ENCODE measurements around the gene RASD2. TPM values are rescaled to one million over a fixed set of nuclear protein-coding genes. Genes with fewer than 3 reads are reported as not detected.

The RASD2 gene
- total RNA-seq, 1 donor from 2014 or later = 0.28 TPM

DNA sequence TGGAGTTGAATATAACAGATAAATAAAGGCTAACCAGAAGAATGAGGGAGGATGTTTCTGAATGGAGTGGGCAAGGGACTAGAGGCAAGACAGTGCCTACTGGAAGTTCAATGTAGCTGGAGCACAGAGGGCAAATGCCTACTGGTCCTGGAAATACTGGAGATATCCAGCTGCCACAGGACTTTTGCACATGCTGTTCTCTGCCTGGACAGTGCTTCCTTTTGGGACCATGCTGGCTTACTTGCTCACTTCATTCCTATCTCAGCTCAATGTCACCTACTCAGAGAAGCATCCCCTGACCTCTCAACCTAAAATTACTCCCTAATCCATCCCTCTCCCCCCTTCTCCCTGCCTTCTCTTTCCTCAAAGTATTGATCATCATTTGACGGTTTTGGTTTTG is 20.2 kb downstream of the RASD2 start:
- no peak for ATAC-seq

GRCh38 chr22:35561796-35562526 is 21.3 kb downstream of the RASD2 start:
- no peak for ATAC-seq

DNA sequence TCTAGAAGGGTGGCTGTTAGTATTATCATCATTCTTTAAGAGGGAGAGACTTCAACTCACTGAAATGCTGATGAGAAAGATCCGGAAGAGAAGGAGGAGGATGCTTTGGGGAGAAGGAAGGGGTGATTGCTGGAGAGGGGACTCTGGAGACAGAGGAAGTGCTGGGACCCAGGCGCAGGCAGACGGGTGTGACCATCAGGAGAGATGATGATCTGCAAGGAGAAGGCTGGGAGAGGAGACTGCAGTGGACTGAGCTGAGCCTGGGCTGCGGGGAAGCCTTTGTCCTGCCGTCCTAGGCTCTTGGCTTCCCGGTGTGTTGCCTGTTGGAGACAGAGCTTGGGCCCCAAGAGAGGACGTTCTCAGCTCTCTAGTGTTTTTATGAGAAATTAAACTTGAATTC is 22.6 kb downstream of the RASD2 start:
- no peak for ATAC-seq

- no peak for ATAC-seq
These were observed 24.6 kb downstream of the RASD2 start for GRCh38 chr22:35564975-35565867.

- ATAC-seq = no peak
These were observed 26.9 kb downstream of the RASD2 start for GRCh38 chr22:35567351-35568141.

DNA sequence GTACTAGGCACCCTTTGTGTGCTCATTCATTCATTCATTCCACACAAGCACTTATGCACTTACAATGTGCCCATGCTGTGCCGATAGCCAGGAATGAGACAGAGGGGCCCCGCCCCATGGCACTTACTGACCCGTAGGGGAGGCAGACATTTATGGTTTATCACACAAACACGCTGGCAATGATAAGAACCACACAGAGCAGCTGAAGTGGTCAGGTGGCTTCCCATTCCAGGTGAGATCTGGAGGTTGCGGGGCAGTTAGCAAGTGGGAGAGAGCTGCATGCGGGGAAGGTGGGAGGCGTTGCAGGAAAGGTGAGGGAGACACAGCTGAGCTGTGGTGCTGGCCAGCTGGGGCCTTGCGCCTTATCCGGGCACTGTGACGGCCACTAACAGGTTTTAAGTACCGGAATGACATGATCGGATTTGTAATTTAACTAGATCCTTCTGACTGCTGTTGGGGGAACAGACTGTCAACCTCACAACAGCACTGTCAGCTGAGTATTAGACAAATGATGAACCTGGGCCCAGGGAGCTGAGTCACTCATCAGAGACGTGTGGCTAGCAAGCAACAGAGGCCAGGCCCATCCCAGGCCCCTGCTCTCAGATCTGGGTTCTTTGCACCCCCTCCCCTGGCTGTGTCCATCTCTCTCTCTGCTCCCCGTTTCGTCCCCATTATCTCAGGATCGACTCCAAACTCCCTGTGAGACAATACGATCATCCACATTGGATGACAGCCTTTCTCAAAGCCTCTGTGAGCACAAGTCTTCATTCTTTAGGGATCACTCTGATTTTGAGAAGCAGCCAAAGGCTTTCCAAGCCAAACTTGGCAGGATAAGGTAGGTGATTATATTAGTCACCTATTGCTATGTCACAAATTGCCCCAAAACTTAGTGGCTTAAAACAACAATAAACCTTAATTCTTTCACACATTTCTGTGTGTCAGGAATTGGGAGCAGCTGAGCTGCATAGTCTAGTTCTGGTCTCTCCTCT is 28.4 kb downstream of the RASD2 start:
- ATAC-seq = peak; percentile 46

DNA sequence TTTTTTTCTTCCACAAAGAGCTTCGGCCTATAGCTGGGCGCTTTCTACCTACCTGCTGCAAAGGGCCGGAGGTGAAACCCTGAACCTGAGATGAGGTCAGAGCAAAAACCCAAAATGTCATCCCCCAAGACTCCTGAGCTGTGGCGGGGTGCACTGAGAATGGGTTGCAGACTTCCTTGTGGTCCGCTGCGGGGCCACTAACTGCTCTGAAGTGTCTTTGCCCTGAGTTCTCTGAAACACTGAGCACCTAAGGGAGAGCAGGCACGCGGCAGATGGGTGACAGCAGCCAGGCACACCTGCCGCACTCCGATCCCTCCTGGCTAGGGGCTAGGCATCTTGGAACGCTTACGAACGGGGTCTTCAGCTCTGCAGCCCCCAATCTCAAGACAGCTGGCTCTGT is 29.3 kb downstream of the RASD2 start:
- ATAC-seq = no peak

GRCh38 chr22:35570686-35571194 is 30.1 kb downstream of the RASD2 start:
- ATAC-seq = no peak

DNA sequence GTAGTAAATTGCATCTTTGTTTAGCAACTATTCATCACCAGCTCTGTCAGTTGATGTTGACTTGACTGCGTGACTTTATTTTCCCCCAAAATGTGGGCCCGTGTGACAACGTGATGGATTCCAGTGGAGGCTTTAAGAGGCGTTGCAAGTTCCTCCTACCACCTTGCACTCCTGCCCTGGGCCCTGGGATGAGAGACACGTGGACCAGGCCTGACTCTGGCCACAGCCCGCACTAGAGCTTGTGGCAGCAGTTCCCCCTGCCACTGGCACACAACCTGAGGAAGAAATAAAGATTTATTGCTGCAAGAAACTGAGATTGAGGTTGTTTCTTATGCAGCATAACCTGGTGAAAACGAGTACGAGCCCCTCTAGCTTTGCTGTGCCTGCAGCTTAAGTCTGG is 31.9 kb downstream of the RASD2 start:
- ATAC-seq = no peak

- ATAC-seq = no peak
These were observed 34.6 kb downstream of the RASD2 start for GRCh38 chr22:35575116-35575748.

- no peak for ATAC-seq
These were observed 36.0 kb downstream of the RASD2 start for GRCh38 chr22:35576671-35577070.

DNA sequence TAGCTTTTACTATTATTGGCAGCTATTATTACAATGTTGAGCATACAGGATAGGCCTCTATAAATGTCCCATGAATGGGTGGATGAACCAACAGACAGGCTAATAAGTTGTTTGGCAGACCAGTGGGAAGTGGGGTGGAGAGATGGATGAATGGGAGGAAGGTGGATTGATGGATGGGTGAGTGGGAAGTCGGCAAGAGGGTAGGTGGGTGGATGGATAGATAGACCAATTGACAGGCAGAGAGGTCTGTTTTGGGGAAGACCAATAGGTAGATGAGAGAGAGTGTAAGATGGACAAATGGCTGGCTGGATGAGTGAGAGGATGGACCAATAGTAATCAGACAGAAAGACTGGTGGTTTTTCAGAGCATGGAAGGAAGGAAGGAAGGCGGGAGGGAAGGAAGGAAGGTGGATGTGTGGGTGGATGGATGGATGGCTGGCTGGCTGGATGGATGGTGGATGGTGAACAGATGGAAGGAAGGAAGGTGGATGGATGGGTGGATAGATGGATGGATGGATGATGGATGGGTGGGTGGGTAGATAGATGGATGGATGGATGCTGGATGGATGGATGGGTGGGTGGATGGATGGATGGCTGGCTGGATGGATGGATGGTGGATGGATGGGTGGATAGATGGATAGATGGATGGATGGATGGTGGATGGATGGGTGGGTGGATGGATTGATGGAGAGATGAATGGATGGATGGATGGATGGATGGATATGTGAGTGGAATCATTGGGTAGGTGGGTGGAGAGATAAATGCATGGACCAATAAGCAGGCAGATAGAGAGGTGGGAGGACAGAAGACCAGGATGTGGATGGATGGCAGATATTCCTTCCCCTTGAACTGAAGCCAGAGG is 37.4 kb downstream of the RASD2 start:
- no peak for ATAC-seq

- ATAC-seq = peak; percentile 47
These were observed 38.4 kb downstream of the RASD2 start for GRCh38 chr22:35578836-35579575.

GRCh38 chr22:35580351-35581022 is 39.9 kb downstream of the RASD2 start:
- no peak for ATAC-seq

- ATAC-seq = no peak
These were observed 40.4 kb downstream of the RASD2 start for GRCh38 chr22:35581023-35581413.

DNA sequence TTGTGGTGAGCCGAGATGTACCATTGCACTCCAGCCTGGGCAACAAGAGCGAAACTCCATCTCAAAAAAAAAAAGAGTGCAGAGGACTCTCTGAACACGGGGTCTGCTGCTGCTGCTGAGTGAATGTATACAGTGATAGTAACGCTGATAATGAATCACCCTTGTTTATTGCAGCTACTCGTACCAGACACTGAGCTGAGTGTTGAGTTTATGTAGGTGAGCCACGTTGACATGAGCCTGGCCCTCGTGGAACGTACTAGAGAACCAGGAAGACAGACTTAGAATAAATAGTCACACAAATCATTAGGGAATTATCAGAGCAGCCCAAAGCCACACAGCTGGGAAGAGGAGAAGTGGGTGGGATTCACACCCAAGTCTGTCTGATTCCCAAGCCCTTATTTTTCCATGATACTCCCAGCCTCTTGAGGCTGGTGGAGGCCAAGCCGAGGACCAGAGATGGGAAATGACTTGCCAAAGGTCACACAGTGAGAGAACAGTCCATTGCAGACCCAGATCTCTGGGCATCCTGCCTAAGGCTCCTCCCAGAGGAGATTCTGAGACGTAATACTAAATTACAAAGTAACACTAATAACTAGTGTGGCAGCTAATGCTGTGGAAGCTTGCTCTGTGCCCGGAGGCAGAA is 41.7 kb downstream of the RASD2 start:
- ATAC-seq = no peak

- ATAC-seq = peak; percentile 61
These were observed 42.4 kb downstream of the RASD2 start for GRCh38 chr22:35582861-35583670.
